ACC112 (cell line): ENCODE measurements around the gene NPLOC4.
A peak's percentile ranks its signal among the peaks of the same experiment; 100 is the strongest.

Source experiments
- H2AFZ ChIP-seq: fragments of 200-600 bp; sonication (generic); one replicate; pipeline ENCODE4 v1.6.0; 2017; ENCODE audit warnings: antibody characterized with exemption, low read length; ENCODE audit not compliant: unreplicated experiment
- H3K27ac ChIP-seq: fragments of 200-600 bp; sonication (generic); 2 replicates; pipeline ENCODE4 v1.5.1; 2014; ENCODE audit warnings: low read depth, mild to moderate bottlenecking, antibody characterized with exemption, low read length, moderate library complexity
- H3K27me3 ChIP-seq: fragments of 200-600 bp; sonication (generic); 2 replicates; pipeline ENCODE4 v1.6.1; 2014; ENCODE audit warnings: mild to moderate bottlenecking, antibody characterized with exemption, low read length, moderate library complexity, mixed read lengths; ENCODE audit not compliant: insufficient read depth
- H3K36me3 ChIP-seq: fragments of 200-600 bp; sonication (generic); 2 replicates; pipeline ENCODE4 v1.6.1; 2016; ENCODE audit warnings: mild to moderate bottlenecking, antibody characterized with exemption, low read length, moderate library complexity, mixed read lengths; ENCODE audit not compliant: insufficient read depth
- H3K4me1 ChIP-seq: fragments of 200-600 bp; sonication (generic); one replicate; pipeline ENCODE4 v1.6.1; 2016; ENCODE audit warnings: low read length, mixed read lengths; ENCODE audit not compliant: insufficient read depth, unreplicated experiment, control insufficient read depth
- H3K4me3 ChIP-seq: fragments of 200-600 bp; sonication (generic); 2 replicates; pipeline ENCODE4 v1.5.1; 2014; ENCODE audit warnings: mild to moderate bottlenecking, low read depth, low read length
- H3K79me2 ChIP-seq: fragments of 200-600 bp; sonication (generic); one replicate; pipeline ENCODE4 v1.6.0; 2016; ENCODE audit warnings: low read length; ENCODE audit not compliant: control insufficient read depth, unreplicated experiment, insufficient read depth

NPLOC4 gene

GRCh38 chr17:81510785-81511553, 125.9 kb downstream of the NPLOC4 start:
- Histone ChIP-seq H2AFZ (no peak overlapping the region), H3K4me1 (peaks cover 9% of the 10 kb centered on the region), H3K27ac (peak overlapping the region; percentile 71), H3K79me2 (peaks cover 43% of the 10 kb centered on the region), H3K27me3 (no peaks in the 10 kb centered on the region), H3K36me3 (peaks cover 39% of the 10 kb centered on the region), H3K4me3 (peak overlapping the region; percentile 98)

DNA sequence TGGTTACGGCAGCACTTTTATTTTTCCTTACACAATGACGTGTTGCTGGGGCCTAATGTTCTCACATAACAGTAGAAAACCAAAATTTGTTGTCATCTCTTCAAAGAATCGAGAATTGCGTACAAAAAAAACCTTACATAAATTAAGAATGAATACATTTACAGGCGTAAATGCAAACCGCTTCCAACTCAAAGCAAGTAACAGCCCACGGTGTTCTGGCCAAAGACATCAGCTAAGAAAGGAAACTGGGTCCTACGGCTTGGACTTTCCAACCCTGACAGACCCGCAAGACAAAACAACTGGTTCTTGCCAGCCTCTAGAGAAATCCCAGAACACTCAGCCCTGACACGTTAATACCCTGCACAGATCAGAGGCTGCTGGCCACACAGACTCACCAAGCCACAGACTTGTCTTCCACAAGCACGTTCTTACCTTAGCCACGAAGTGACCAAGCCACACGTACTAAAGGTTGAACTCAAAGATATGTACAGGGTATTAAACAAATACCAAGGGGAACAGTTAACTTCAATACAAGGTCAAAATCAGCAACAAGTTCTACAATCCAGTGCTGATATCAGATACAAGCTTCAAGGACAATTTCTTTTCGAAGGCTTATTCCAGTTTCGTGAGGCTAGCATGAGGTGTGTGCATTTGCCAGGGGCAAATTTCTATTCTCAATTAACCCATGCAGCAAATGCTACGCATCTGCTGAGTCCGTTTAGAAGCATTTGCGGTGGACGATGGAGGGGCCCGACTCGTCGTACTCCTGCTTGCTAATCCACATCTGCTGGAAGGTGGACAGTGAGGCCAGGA, 126.7 kb downstream of the NPLOC4 start:
- Histone ChIP-seq H3K27me3 (no peaks in the 10 kb centered on the region), H3K36me3 (peaks cover 39% of the 10 kb centered on the region), H3K79me2 (peaks cover 39% of the 10 kb centered on the region), H2AFZ (no peak overlapping the region), H3K4me3 (peak overlapping the region; percentile 98), H3K27ac (peak overlapping the region; percentile 50), H3K4me1 (peaks cover 9% of the 10 kb centered on the region)

GRCh38 chr17:81509207-81509971, 127.5 kb downstream of the NPLOC4 start:
- peak overlapping the region; percentile 98 for H3K4me3 ChIP-seq
- H2AFZ ChIP-seq: no peak overlapping the region
- peaks cover 38% of the 10 kb centered on the region for H3K79me2 ChIP-seq
- H3K4me1 ChIP-seq: peaks cover 9% of the 10 kb centered on the region
- H3K27ac ChIP-seq: peak overlapping the region; percentile 50
- H3K27me3 ChIP-seq: no peaks in the 10 kb centered on the region
- H3K36me3 ChIP-seq: peaks cover 39% of the 10 kb centered on the region

DNA sequence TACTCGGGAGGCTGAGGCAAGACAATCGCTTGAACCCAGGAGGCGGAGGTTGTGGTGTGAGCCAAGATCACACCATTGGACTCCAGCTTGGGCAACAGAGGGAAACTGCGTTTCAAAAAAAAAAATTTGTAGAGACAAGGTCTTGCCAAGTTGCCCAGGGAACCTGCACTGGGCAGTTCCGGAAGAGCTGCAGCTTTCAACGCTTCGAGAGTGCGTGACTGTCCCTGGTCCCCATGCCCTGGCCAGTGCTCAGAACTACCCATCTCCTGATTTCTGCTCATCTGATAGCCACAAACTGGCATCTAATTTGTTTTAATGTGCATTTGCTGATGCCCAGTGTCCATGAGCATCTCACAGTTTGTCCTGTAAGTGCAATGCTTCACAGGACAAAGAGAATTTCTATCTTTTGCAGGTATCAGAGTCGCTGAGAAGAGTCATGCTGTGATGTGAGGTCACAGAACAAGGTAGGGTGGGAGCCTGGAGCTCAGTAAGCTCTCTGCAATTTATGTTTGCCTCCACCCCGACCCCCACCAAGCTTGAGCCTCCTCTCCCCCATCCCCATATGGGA, 128.2 kb downstream of the NPLOC4 start:
- Histone ChIP-seq H3K27ac (peak overlapping the region; percentile 50), H2AFZ (no peak overlapping the region), H3K79me2 (peaks cover 38% of the 10 kb centered on the region), H3K27me3 (no peaks in the 10 kb centered on the region), H3K4me1 (peaks cover 9% of the 10 kb centered on the region), H3K4me3 (peak overlapping the region; percentile 98), H3K36me3 (peaks cover 39% of the 10 kb centered on the region)
